ENCODE data around the gene HOPX. TPM values are rescaled to one million over a fixed set of nuclear protein-coding genes. Genes with fewer than 3 reads are reported as not detected.

HOPX gene
- total and polyA plus RNA-seq, 4 experiments from 2014 or later: 16.9 to 163 (median 73.6) TPM

DNA sequence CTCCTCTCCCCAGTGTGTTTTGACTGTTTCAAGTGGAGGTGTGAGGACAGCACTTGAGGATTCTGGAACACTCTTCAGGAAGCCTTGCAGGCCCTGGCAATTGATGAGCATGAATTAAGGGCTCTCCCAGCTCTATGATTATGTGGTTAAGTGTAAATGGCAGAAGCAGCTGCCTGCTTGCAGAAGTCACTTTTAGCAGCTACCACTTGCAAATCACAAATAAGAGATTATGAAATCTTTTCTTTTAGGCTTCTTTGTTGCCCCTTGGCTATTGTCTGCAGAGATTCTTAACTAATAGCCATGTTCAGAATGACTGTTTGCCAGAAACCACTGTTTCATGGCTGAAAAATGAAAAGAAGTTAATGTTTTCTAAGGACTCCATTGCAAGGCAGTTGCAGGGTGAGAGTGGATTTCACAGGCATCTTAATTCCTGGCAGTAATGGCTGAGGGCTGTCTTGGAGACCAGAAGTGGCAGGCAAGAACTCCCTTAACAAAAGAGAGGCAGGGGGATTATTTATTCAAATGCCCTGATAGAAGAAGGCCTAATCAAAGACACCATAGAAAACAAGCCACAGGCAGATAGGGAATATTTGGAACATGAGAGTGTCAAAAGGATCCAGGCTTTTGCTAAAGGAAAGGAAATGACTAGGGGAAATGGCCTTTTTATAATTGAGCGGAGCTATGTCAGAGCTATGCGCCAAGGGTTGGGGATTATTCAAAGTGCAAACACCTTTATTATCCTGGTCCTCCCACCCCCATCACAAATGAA lies 8.3 kb upstream of the HOPX start:
- no peak overlapping the region for H3K4me3 Mint-ChIP-seq
- no peaks in the 10 kb centered on the region for H3K36me3 Mint-ChIP-seq
- CTCF ChIA-PET (ENCODE audit: partially characterized antibody): no interaction called here
- Histone ChIP-seq H3K36me3 (ENCODE audit: insufficient read depth, low read length) (no peaks in the 10 kb centered on the region), H3K27me3 (ENCODE audit: insufficient read depth, low read length) (no peaks in the 10 kb centered on the region), H3K4me3 (ENCODE audit: low read length in 2 of 2) (no peak overlapping the region), H3K27ac (ENCODE audit: low read depth, low read length) (no peak overlapping the region), H3K4me1 (ENCODE audit: insufficient read depth, low read length) (no peaks in the 10 kb centered on the region), H3K9me3 (ENCODE audit: control insufficient read depth in 1 of 2, low read length in 2 of 2) (no peaks in the 10 kb centered on the region)
- H3K9me3 Mint-ChIP-seq: no peaks in the 10 kb centered on the region
- POLR2A ChIA-PET (ENCODE audit: partially characterized antibody): no interaction called here
- no peak for DNase-seq
- intact Hi-C loops (cut with micrococcal nuclease): no loop called here
- H3K27me3 Mint-ChIP-seq: peaks cover 9 to 10% of the 10 kb centered on the region in 2 donors
- no peaks in the 10 kb centered on the region for H3K4me1 Mint-ChIP-seq
- H3K27ac Mint-ChIP-seq: peak overlapping the region in 2 of 7 donors; percentile 13 to 15

DNA sequence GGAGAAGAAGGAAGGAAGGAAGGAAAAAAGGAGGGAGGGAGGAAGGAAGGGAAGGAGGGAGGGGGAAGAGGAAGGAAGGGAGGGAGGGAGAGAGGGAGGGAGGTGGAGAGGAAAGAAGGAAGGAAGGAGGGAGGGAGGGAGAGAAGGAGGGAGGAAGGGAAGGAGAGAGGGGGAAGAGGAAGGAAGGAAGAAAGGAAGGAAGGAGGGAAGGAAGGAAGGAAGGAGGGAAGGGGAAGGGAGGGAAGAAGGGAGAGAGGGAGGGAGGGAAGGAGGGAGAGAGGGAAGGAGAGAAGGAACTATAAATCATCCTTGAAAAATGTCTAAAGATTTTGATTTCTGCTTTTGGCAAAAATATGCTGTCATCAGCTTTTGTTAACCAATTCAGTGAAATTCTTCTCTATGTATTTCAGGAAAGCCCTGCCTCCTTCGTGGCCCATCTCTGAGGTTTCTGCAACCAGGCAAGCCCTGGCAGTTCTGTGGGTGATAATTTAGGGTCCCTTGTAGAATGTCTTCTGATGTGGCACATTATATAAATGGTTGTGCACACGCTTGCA lies 7.1 kb upstream of the HOPX start:
- Mint-ChIP-seq H3K27me3 (peaks cover 17 to 19% of the 10 kb centered on the region in 2 donors), H3K4me1 (peaks cover 0 to 3% (median under 1%) of the 10 kb centered on the region in 4 donors), H3K27ac (no peak overlapping the region), H3K4me3 (no peak overlapping the region), H3K36me3 (no peaks in the 10 kb centered on the region), H3K9me3 (no peaks in the 10 kb centered on the region)
- Histone ChIP-seq H3K4me1 (ENCODE audit: insufficient read depth, low read length) (no peaks in the 10 kb centered on the region), H3K36me3 (ENCODE audit: insufficient read depth, low read length) (no peaks in the 10 kb centered on the region), H3K27ac (ENCODE audit: low read depth, low read length) (no peak overlapping the region), H3K4me3 (ENCODE audit: low read length in 2 of 2) (no peak overlapping the region), H3K9me3 (ENCODE audit: control insufficient read depth in 1 of 2, low read length in 2 of 2) (no peaks in the 10 kb centered on the region), H3K27me3 (ENCODE audit: insufficient read depth, low read length) (no peaks in the 10 kb centered on the region)
- ChIA-PET CTCF (ENCODE audit: partially characterized antibody) (no interaction called here), POLR2A (ENCODE audit: partially characterized antibody) (no interaction called here)
- intact Hi-C loops (cut with micrococcal nuclease): no loop called here
- no peak for DNase-seq

DNA sequence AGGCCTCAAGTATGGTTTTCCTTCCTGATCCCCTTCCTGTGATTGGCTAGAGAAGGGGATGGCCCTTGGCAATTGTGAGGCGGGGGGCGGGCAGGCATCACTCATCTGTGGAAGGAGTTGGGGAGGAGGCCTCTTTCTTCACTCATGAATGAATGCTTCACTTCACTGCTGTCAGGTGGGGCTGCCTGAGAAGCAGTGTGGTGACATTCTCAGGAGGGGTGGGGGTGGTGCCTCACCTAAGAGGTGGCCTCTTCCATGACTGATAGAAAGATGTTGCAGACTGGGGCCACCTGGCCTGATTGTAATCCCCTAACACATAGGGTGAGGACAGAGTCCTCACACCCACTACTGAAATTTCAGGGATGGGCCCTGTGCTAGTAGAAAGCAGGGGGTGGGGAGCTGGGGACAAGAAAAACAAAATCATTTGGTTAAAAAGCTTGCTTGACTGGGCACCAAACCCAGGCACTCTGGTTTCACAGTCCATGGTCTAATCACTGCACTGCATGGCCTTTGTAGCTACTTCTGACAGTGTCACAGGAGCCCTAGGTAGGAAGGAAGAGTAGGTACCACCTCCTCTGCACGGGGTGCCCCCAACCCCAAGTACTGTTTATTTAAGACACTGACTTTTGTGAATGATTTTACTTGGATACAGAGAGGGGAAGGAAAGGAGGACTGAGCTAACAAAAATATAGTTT lies 5.6 kb upstream of the HOPX start:
- Histone ChIP-seq H3K27ac (ENCODE audit: low read depth, low read length) (no peak overlapping the region), H3K4me3 (ENCODE audit: low read length in 2 of 2) (no peak overlapping the region), H3K36me3 (ENCODE audit: insufficient read depth, low read length) (no peaks in the 10 kb centered on the region), H3K27me3 (ENCODE audit: insufficient read depth, low read length) (no peaks in the 10 kb centered on the region), H3K9me3 (ENCODE audit: control insufficient read depth in 1 of 2, low read length in 2 of 2) (no peaks in the 10 kb centered on the region), H3K4me1 (ENCODE audit: insufficient read depth, low read length) (peaks cover 5% of the 10 kb centered on the region)
- H3K4me1 Mint-ChIP-seq: peaks cover 4 to 7% (median 5%) of the 10 kb centered on the region in 4 donors
- H3K27me3 Mint-ChIP-seq: peaks cover 22 to 24% of the 10 kb centered on the region in 2 donors
- DNase-seq: no peak
- POLR2A ChIA-PET (ENCODE audit: partially characterized antibody): interaction anchor here (0.6 kb wide), 1 partner anchor 16 kb away, joined by 3 read pairs; no protein-coding TSS in a partner anchor
- CTCF ChIA-PET (ENCODE audit: partially characterized antibody): interaction anchor here (1.2 kb wide), 1 partner anchor 9 kb away, joined by 3 read pairs; no protein-coding TSS in a partner anchor
- intact Hi-C loops (cut with micrococcal nuclease): no loop called here
- peak overlapping the region in 3 of 7 donors; percentile 7 to 29 (median 20) for H3K27ac Mint-ChIP-seq
- H3K9me3 Mint-ChIP-seq: no peaks in the 10 kb centered on the region
- H3K4me3 Mint-ChIP-seq: no peak overlapping the region
- H3K36me3 Mint-ChIP-seq: no peaks in the 10 kb centered on the region

DNA sequence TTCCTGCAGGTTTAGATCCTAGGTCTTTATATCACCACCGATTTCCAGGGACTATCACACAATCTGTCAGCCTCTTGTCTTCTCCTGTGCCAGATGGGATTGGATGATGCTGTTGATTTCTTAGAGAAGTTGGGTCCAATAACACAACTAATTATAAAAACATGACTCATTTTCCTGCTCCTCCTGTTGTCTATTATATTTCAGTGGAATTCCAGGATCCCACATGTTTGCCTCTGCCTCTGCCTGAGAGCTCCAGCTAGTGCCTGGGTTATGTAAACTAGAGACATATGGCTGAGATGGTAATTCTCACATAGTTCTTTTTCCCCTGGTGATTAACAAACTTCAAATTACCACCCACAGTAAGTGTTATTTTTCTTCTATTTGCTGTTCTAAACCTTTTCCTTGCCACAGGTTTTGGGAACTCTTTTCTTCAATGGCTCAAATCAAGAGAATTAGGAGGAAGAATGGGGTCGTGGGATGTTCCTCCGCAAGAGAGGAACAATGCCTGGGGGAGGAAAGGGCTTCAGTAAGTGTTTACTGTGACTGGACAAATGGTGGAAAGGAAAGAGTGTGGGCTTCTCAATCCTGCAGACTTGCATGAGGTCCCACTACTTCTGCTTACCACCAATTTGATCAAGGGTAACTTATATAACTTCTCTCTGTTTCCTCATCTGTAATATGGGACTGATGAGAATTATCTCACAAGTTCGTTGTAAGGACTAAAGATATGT lies 3.4 kb upstream of the HOPX start:
- H3K4me1 Mint-ChIP-seq: peaks cover 12 to 18% (median 14%) of the 10 kb centered on the region in 4 donors
- CTCF ChIA-PET (ENCODE audit: partially characterized antibody): no interaction called here
- peaks cover 9% of the 10 kb centered on the region for H3K4me1 ChIP-seq (ENCODE audit: insufficient read depth, low read length)
- H3K9me3 Mint-ChIP-seq: no peaks in the 10 kb centered on the region
- H3K9me3 ChIP-seq (ENCODE audit: control insufficient read depth in 1 of 2, low read length in 2 of 2): no peaks in the 10 kb centered on the region
- no peak overlapping the region for H3K27ac Mint-ChIP-seq
- H3K27me3 Mint-ChIP-seq: peaks cover 26% of the 10 kb centered on the region in 2 donors
- POLR2A ChIA-PET (ENCODE audit: partially characterized antibody): no interaction called here
- DNase-seq: no peak
- H3K36me3 ChIP-seq (ENCODE audit: insufficient read depth, low read length): no peaks in the 10 kb centered on the region
- intact Hi-C loops (cut with micrococcal nuclease): no loop called here
- H3K36me3 Mint-ChIP-seq: no peaks in the 10 kb centered on the region
- no peak overlapping the region for H3K27ac ChIP-seq (ENCODE audit: low read depth, low read length)
- H3K4me3 Mint-ChIP-seq: no peak overlapping the region
- H3K4me3 ChIP-seq (ENCODE audit: low read length in 2 of 2): no peak overlapping the region
- H3K27me3 ChIP-seq (ENCODE audit: insufficient read depth, low read length): no peaks in the 10 kb centered on the region

DNA sequence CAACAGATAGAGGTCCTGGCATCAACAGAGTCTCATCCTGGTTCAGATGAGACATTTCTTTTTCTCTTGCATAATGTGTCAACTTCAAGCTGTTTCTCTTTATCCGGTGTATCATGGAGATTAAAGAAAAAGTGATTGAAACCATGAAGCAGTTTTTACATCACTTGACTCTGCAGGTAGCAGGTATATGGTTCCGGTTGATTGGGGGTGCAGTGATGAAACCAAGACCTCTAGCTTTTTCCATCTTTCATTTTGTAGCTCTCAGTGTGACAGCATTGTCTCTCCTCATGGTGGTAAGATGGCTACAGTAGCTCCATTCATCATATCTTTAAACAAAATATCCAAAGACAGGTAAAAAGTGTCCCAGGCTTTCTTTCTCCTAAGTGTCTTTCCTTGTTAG lies 2.4 kb upstream of the HOPX start:
- ChIA-PET POLR2A (ENCODE audit: partially characterized antibody) (no interaction called here), CTCF (ENCODE audit: partially characterized antibody) (no interaction called here)
- H3K4me3 ChIP-seq (ENCODE audit: low read length in 2 of 2): no peak overlapping the region
- Mint-ChIP-seq H3K27ac (no peak overlapping the region), H3K27me3 (peaks cover 22 to 26% of the 10 kb centered on the region in 2 donors), H3K9me3 (no peaks in the 10 kb centered on the region), H3K4me1 (peaks cover 12 to 18% (median 14%) of the 10 kb centered on the region in 4 donors), H3K36me3 (no peaks in the 10 kb centered on the region), H3K4me3 (no peak overlapping the region)
- no peaks in the 10 kb centered on the region for H3K36me3 ChIP-seq (ENCODE audit: insufficient read depth, low read length)
- intact Hi-C loops (cut with micrococcal nuclease): no loop called here
- peaks cover 9% of the 10 kb centered on the region for H3K4me1 ChIP-seq (ENCODE audit: insufficient read depth, low read length)
- H3K27ac ChIP-seq (ENCODE audit: low read depth, low read length): no peak overlapping the region
- H3K9me3 ChIP-seq (ENCODE audit: control insufficient read depth in 1 of 2, low read length in 2 of 2): no peaks in the 10 kb centered on the region
- DNase-seq: no peak
- no peaks in the 10 kb centered on the region for H3K27me3 ChIP-seq (ENCODE audit: insufficient read depth, low read length)

DNA sequence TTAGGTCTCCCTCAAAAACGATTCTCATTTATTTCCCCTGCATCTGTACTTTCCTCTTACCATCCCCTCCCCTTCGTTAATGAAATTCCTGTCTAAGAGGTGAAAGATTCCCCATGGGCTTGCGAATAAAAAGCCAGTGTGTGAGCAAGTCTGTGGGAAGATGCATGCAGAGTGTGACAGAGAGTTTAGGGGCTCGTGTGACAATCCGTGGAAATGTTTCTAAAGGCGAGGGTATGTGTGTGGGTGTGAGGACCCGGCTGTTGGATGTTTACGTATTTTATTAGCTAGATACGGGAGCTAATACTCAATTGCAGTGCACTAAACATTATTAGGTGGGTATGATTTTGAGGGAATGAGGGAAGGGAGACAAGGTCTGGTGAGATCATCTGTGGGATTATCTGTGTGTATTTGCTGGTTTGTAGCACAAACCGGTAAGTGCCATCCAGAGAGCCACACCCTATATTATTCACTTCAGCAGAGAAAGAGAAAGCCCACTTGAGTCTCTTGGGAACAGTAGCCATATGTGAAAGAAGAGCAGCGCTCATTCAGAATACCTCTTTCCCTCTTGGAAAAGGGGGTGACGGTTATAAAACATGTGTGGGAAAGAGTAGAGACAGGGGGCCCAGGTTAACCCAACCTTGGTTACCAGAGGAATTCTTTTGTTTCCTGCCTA lies 893 bp upstream of the HOPX start:
- H3K9me3 ChIP-seq (ENCODE audit: control insufficient read depth in 1 of 2, low read length in 2 of 2): no peaks in the 10 kb centered on the region
- no peaks in the 10 kb centered on the region for H3K36me3 ChIP-seq (ENCODE audit: insufficient read depth, low read length)
- H3K27me3 ChIP-seq (ENCODE audit: insufficient read depth, low read length): no peaks in the 10 kb centered on the region
- H3K4me1 Mint-ChIP-seq: peaks cover 12 to 18% (median 14%) of the 10 kb centered on the region in 4 donors
- H3K27me3 Mint-ChIP-seq: peaks cover 22 to 26% of the 10 kb centered on the region in 2 donors
- no peak overlapping the region for H3K27ac ChIP-seq (ENCODE audit: low read depth, low read length)
- H3K36me3 Mint-ChIP-seq: no peaks in the 10 kb centered on the region
- intact Hi-C loops (cut with micrococcal nuclease): no loop called here
- H3K4me3 Mint-ChIP-seq: peak overlapping the region; percentile 63 to 80 (median 72)
- H3K4me1 ChIP-seq (ENCODE audit: insufficient read depth, low read length): peaks cover 9% of the 10 kb centered on the region
- ChIA-PET POLR2A (ENCODE audit: partially characterized antibody) (interaction anchor here (1.7 kb wide), 1 partner anchor 27 kb away, joined by 3 read pairs; no protein-coding TSS in a partner anchor), CTCF (ENCODE audit: partially characterized antibody) (no interaction called here)
- no peaks in the 10 kb centered on the region for H3K9me3 Mint-ChIP-seq
- peak overlapping the region in 3 of 7 donors; percentile 0 to 42 (median 10) for H3K27ac Mint-ChIP-seq
- H3K4me3 ChIP-seq (ENCODE audit: low read length in 2 of 2): no peak overlapping the region
- no peak for DNase-seq
